Sigmoid colon (tissue), 7 donors: ENCODE data around the gene EPYC. TPM values are rescaled to one million over a fixed set of nuclear protein-coding genes. Genes with fewer than 3 reads are reported as not detected.
"Not testable (repeated sequence)": the region's sequence is repeated elsewhere in the genome, so short reads cannot be mapped to it uniquely, and the experiment has no call there.

Experiments
- DNase-seq: peaks from one replicate; pipeline ENCODE4 v3.0.0-alpha.2; 2019
- H3K27ac ChIP-seq, 4 donors: fragments of 200-600 bp; sonication (generic); one replicate each; pipeline ENCODE4 v1.5.1; 2016 to 2019; ENCODE audit warnings: mild to moderate bottlenecking in 1 of 4
- H3K27me3 ChIP-seq, 3 donors: fragments of 200-600 bp; sonication (generic); one replicate each; pipeline ENCODE4 v1.5.1; 2019; ENCODE audit warnings: mild to moderate bottlenecking in 1 of 3
- H3K36me3 ChIP-seq, 4 donors: fragments of 200-600 bp; sonication (generic); one replicate each; pipeline ENCODE4 v1.5.1; 2016 to 2019
- H3K4me1 ChIP-seq, 4 donors: fragments of 200-600 bp; sonication (generic); one replicate each; pipeline ENCODE4 v1.5.1; 2017 to 2019
- H3K4me3 ChIP-seq, 4 donors: fragments of 200-600 bp; sonication (generic); one replicate each; pipeline ENCODE4 v1.5.1; 2017 to 2019; ENCODE audit warnings: mild to moderate bottlenecking in 2 of 4, moderate library complexity in 1 of 4
- H3K9me3 ChIP-seq, 4 donors: fragments of 200-600 bp in 3 of 4; sonication (generic) in 3 of 4; one replicate each; pipeline versions ENCODE4 v1.5.1 to v1.6.1; 2013 to 2019
- EP300 ChIP-seq, 4 donors: sonication (generic); formaldehyde crosslinking; IDR thresholded peaks; one replicate each; pipeline ENCODE4 v1.6.1; 2017; ENCODE audit warnings: antibody characterized with exemption in 4 of 4
- POLR2A ChIP-seq, 2 donors: fragments of 450-650 bp; IDR thresholded peaks; one replicate each; pipeline ENCODE4 v1.6.1; 2016; ENCODE audit warnings: antibody characterized with exemption in 2 of 2, mild to moderate bottlenecking in 2 of 2, moderate library complexity in 2 of 2
- POLR2AphosphoS5 ChIP-seq, 4 donors: sonication (generic); formaldehyde crosslinking; IDR thresholded peaks; one replicate each; pipeline ENCODE4 v1.6.1; 2017; ENCODE audit warnings: antibody characterized with exemption in 4 of 4
- WGBS, 2 donors: extraction: QIAGEN DNeasy Blood & Tissue Kit; methylation state at CpG; one replicate each; pipeline ENCODE4 v1.1.7; 2013; 5-methylcytosine and 5-hydroxymethylcytosine counted together
- intact Hi-C: fragments of 100-400 bp; cut with DNase I; formaldehyde crosslinking; loops from one replicate; pipeline ENCODE4 v1.15.1; 2023
- polyA plus RNA-seq, 3 donors: library from polyadenylated mRNA; stranded (reverse); fragments of 200-250 nt; gene quantifications; one replicate each; pipeline ENCODE4 v1.2.3, GENCODE V29; 2013
- total RNA-seq, 4 donors: library from RNA; depleted of rRNA; stranded (reverse); fragments of >200 nt; gene quantifications; one replicate each; pipeline ENCODE4 v1.1.0, GENCODE V29; 2016
- TF ChIP-seq, protein P1 (sequence below), 4 experiments: fragments of 450-650 bp in 3 of 4; fragments of 200-600 bp in 1 of 4; IDR thresholded peaks; one replicate each; pipeline ENCODE4 v1.5.1; 2016 to 2019; ENCODE audit warnings: antibody characterized with exemption in 4 of 4, mild to moderate bottlenecking in 3 of 4, moderate library complexity in 2 of 4
- donor health status: healthy with polysubstance abuse.
- donor health status: Bipolar disorder and iron deficiency.
- donor health status: healthy.

EPYC gene
- total and polyA plus RNA-seq, 7 donors: 0.09 TPM; not detected in 6

- no peak overlapping the region for H3K27ac ChIP-seq
- intact Hi-C loops: no loop called here
- no peaks in the 10 kb centered on the region for H3K27me3 ChIP-seq
- WGBS, 2 donors: 84 to 89% methylated on average over 1 of the region's 1 CpG
- H3K4me3 ChIP-seq: no peak overlapping the region
- H3K4me1 ChIP-seq: no peaks in the 10 kb centered on the region
- TF ChIP-seq, protein P1, sequence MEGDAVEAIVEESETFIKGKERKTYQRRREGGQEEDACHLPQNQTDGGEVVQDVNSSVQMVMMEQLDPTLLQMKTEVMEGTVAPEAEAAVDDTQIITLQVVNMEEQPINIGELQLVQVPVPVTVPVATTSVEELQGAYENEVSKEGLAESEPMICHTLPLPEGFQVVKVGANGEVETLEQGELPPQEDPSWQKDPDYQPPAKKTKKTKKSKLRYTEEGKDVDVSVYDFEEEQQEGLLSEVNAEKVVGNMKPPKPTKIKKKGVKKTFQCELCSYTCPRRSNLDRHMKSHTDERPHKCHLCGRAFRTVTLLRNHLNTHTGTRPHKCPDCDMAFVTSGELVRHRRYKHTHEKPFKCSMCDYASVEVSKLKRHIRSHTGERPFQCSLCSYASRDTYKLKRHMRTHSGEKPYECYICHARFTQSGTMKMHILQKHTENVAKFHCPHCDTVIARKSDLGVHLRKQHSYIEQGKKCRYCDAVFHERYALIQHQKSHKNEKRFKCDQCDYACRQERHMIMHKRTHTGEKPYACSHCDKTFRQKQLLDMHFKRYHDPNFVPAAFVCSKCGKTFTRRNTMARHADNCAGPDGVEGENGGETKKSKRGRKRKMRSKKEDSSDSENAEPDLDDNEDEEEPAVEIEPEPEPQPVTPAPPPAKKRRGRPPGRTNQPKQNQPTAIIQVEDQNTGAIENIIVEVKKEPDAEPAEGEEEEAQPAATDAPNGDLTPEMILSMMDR (IDR thresholded peaks at IDR 0.05): no peak
- TF ChIP-seq POLR2A (IDR thresholded peaks at IDR 0.05) (no peak), EP300 (IDR thresholded peaks at IDR 0.05) (no peak), POLR2AphosphoS5 (IDR thresholded peaks at IDR 0.05) (no peak)
- no peak for DNase-seq
- no peaks in the 10 kb centered on the region for H3K36me3 ChIP-seq
- H3K9me3 ChIP-seq: no peaks in the 10 kb centered on the region
These were observed 15.1 kb downstream of the EPYC start for GRCh38 chr12:90989686-90990111.

DNA sequence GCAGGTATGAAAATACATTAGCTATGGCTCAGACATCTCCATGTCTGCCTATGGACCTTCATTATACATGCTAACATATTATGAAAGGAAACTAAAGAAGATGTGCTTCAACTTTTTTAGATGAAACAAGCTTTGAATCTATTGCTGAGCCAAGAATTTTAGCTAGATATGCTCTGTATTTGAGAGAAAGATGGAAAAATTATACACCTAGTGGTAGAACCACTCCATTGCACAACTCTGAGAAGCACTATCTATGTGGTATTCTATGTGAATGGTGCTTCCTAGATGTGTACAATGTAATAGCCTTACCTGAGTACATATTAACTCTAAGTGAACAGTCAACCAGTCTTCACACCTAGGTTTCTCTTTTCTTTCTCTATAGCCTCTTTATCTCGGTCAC, 17.3 kb downstream of the EPYC start:
- H3K27ac ChIP-seq: no peak overlapping the region
- TF ChIP-seq POLR2AphosphoS5 (IDR thresholded peaks at IDR 0.05): no peak
- TF ChIP-seq, protein P1 (IDR thresholded peaks at IDR 0.05): no peak
- TF ChIP-seq EP300 (IDR thresholded peaks at IDR 0.05): no peak
- TF ChIP-seq POLR2A (IDR thresholded peaks at IDR 0.05): no peak
- intact Hi-C loops: no loop called here
- WGBS, 2 donors: 78 to 89% methylated on average over 1 of the region's 1 CpG
- DNase-seq: no peak
- no peaks in the 10 kb centered on the region for H3K9me3 ChIP-seq
- no peaks in the 10 kb centered on the region for H3K36me3 ChIP-seq
- no peak overlapping the region for H3K4me3 ChIP-seq
- H3K4me1 ChIP-seq: no peaks in the 10 kb centered on the region
- no peaks in the 10 kb centered on the region for H3K27me3 ChIP-seq

DNA sequence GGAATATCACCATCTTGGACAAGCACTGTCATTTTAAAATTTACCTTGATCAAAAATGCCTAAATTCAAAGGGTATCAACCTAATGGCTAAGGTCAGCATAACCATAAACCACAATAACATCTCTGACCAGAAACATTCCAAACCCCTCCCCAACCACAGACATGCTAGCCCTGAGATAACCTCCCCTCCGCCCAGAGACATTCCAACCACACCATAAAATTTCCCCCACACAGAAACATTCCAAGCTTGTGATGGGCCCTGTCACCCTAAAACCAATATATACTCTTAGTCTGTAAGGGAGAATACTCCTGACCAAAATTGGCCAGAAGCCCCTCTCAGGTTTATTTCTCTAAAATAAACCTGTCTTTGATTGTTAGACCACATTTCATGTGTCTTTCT, 17.7 kb downstream of the EPYC start:
- no peaks in the 10 kb centered on the region for H3K27me3 ChIP-seq
- no peaks in the 10 kb centered on the region for H3K4me1 ChIP-seq
- 84 to 90% methylated on average over 1 of the region's 1 CpG for WGBS, 2 donors
- H3K9me3 ChIP-seq: no peaks in the 10 kb centered on the region
- no peaks in the 10 kb centered on the region for H3K36me3 ChIP-seq
- intact Hi-C loops: no loop called here
- TF ChIP-seq, protein P1 (IDR thresholded peaks at IDR 0.05): no peak
- TF ChIP-seq POLR2AphosphoS5 (IDR thresholded peaks at IDR 0.05): no peak
- no peak for TF ChIP-seq EP300 (IDR thresholded peaks at IDR 0.05)
- no peak for TF ChIP-seq POLR2A (IDR thresholded peaks at IDR 0.05)
- H3K27ac ChIP-seq: no peak overlapping the region
- no peak overlapping the region for H3K4me3 ChIP-seq
- DNase-seq: no peak

- H3K4me1 ChIP-seq, H3K36me3 ChIP-seq, H3K9me3 ChIP-seq, intact Hi-C loops, DNase-seq, H3K4me3 ChIP-seq, H3K27ac ChIP-seq, H3K27me3 ChIP-seq: not testable (repeated sequence)
- WGBS, 2 donors: 73 to 86% methylated on average over 3 of the region's 3 CpGs
These were observed 19.4 kb downstream of the EPYC start for GRCh38 chr12:90985331-90985730.

DNA sequence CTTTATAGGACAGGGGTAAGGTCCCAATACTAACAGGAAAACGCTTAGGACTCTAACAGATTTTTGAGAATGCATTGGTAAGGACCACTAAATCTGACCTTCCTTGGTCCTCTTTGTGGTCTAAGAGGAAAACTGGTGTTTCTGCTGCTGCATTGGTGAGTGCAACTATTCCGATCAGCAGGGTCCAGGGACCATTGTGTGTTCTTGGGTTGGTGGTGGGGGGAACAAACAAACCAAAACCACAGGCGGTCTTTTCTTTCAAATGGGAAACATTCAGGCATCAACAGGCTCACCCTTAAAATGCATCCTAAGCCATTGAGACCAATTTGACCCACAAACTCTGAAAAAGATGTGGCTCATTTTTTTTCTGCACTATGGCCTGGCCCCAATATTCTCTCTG, 20.7 kb downstream of the EPYC start:
- Histone ChIP-seq H3K9me3 (no peaks in the 10 kb centered on the region), H3K27me3 (no peaks in the 10 kb centered on the region), H3K27ac (no peak overlapping the region), H3K36me3 (no peaks in the 10 kb centered on the region), H3K4me1 (peaks cover 0 to under 1% (median 0%) of the 10 kb centered on the region in 4 donors), H3K4me3 (no peak overlapping the region)
- no peak for DNase-seq
- TF ChIP-seq POLR2AphosphoS5 (IDR thresholded peaks at IDR 0.05) (no peak), EP300 (IDR thresholded peaks at IDR 0.05) (no peak), POLR2A (IDR thresholded peaks at IDR 0.05) (no peak)
- TF ChIP-seq, protein P1 (IDR thresholded peaks at IDR 0.05): no peak
- 69 to 87% methylated on average over 3 of the region's 3 CpGs for whole genome bisulfite sequencing, 2 donors
- intact Hi-C loops: loop anchor here (5.0 kb wide), 1 partner anchor 123 kb away; no protein-coding TSS in a partner anchor
